Measurements from ENCODE around the gene NSUN7.

The NSUN7 gene

DNA sequence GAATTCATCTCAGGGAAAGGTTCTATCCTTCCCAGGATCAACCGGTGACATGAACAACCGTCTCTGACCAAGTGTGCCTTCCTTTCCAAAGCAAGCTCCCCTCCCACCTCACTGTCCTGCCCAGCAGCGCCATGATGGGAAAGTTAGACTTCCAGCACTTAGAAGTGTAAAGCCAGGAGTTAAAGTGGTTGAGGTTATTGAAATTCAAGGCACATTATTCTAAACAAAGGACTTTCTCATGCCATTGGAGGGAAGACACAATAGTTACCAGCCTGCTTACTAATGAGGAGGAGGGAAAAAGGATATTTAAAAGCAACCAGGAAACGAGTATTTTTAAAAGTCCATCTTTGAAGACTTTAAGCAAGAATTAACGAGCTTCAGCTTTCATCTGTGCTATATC is 96.8 kb downstream of the NSUN7 start:
- Histone ChIP-seq H3K4me2 (ENCODE audit: low read length) (no peak overlapping the region), H3K4me1 (ENCODE audit: control insufficient read depth, low read length) (peaks cover 30% of the 10 kb centered on the region), H3K4me3 (ENCODE audit: low read length) (no peak overlapping the region), H3K9me3 (ENCODE audit: control insufficient read depth, insufficient read depth, low read length) (no peaks in the 10 kb centered on the region), H3K79me2 (ENCODE audit: control insufficient read depth, low read length) (peaks cover 9% of the 10 kb centered on the region), H3K36me3 (ENCODE audit: control insufficient read depth, low read length) (no peaks in the 10 kb centered on the region), H4K20me1 (ENCODE audit: control insufficient read depth, insufficient read depth, low read depth, low read length) (no peaks in the 10 kb centered on the region), H3K27me3 (ENCODE audit: control insufficient read depth, low read length) (no peaks in the 10 kb centered on the region), H3K9me2 (replicated peaks; ENCODE audit: control insufficient read depth, low read length) (no peaks in the 10 kb centered on the region), H3F3A (ENCODE audit: control insufficient read depth, insufficient read depth) (no peaks in the 10 kb centered on the region), H3K27ac (ENCODE audit: low read depth, low read length) (no peak overlapping the region)
- no peak for TF ChIP-seq EZH2phosphoT487 (IDR thresholded peaks at IDR 0.05; ENCODE audit: borderline replicate concordance, low read length)
- TF ChIP-seq, protein P1, sequence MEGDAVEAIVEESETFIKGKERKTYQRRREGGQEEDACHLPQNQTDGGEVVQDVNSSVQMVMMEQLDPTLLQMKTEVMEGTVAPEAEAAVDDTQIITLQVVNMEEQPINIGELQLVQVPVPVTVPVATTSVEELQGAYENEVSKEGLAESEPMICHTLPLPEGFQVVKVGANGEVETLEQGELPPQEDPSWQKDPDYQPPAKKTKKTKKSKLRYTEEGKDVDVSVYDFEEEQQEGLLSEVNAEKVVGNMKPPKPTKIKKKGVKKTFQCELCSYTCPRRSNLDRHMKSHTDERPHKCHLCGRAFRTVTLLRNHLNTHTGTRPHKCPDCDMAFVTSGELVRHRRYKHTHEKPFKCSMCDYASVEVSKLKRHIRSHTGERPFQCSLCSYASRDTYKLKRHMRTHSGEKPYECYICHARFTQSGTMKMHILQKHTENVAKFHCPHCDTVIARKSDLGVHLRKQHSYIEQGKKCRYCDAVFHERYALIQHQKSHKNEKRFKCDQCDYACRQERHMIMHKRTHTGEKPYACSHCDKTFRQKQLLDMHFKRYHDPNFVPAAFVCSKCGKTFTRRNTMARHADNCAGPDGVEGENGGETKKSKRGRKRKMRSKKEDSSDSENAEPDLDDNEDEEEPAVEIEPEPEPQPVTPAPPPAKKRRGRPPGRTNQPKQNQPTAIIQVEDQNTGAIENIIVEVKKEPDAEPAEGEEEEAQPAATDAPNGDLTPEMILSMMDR (IDR thresholded peaks at IDR 0.05; ENCODE audit: low read depth, low read length, poor library complexity, severe bottlenecking) = no peak

DNA sequence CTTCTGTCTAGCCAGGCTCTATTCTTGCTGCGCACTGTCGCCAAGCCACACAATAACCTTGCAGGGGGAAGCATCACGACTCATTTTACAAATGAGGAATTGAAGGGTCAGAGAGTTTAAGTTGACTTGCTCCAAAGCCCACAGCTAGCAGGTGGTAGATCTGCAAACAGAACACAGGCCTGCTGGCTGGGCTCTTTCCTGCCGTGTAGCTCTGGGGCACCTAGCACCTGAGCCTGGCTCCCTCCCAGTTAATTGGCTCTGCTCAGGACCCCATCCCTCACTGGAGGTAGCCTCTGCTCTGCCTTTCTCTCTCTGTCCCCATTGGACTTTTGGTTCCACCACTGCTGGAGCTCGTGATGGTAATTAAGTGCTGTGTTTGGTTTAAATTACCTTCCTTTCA is 98.5 kb downstream of the NSUN7 start:
- Histone ChIP-seq H3K9me3 (ENCODE audit: control insufficient read depth, insufficient read depth, low read length) (no peaks in the 10 kb centered on the region), H3K27me3 (ENCODE audit: control insufficient read depth, low read length) (no peaks in the 10 kb centered on the region), H3K36me3 (ENCODE audit: control insufficient read depth, low read length) (no peaks in the 10 kb centered on the region; the same call in 1 of the 2 replicates), H3K4me2 (ENCODE audit: low read length) (no peak overlapping the region), H3K27ac (ENCODE audit: low read depth, low read length) (no peak overlapping the region), H3K9me2 (replicated peaks; ENCODE audit: control insufficient read depth, low read length) (no peaks in the 10 kb centered on the region), H3K4me3 (ENCODE audit: low read length) (no peak overlapping the region), H4K20me1 (ENCODE audit: control insufficient read depth, insufficient read depth, low read depth, low read length) (no peaks in the 10 kb centered on the region), H3K79me2 (ENCODE audit: control insufficient read depth, low read length) (peaks cover 9% of the 10 kb centered on the region), H3F3A (ENCODE audit: control insufficient read depth, insufficient read depth) (no peaks in the 10 kb centered on the region), H3K4me1 (ENCODE audit: control insufficient read depth, low read length) (peaks cover 15% of the 10 kb centered on the region)
- TF ChIP-seq EZH2phosphoT487 (IDR thresholded peaks at IDR 0.05; ENCODE audit: borderline replicate concordance, low read length) = no peak
- TF ChIP-seq, protein P1 (IDR thresholded peaks at IDR 0.05; ENCODE audit: low read depth, low read length, poor library complexity, severe bottlenecking) = no peak

DNA sequence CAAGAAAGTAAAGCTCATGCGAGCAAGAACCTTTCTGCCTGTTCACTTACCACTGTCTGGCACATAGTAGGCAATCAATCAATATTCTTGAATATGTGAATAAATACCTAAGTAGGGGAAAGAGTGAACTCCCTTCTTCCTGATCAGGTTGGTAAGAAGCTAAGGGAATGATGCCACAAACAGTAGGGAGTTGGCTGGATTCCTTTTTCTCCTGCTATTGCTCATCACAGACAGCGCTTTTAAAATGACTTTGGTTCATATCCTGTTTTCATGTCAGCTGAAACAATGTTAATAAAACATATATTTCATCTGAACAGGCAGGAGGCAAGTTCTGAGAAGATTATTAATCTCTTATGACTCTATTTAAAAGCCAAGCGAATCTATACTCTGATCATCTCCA is 99.2 kb downstream of the NSUN7 start:
- no peaks in the 10 kb centered on the region for H3F3A ChIP-seq (ENCODE audit: control insufficient read depth, insufficient read depth)
- no peak overlapping the region for H3K27ac ChIP-seq (ENCODE audit: low read depth, low read length)
- TF ChIP-seq, protein P1 (IDR thresholded peaks at IDR 0.05; ENCODE audit: low read depth, low read length, poor library complexity, severe bottlenecking) = no peak
- TF ChIP-seq EZH2phosphoT487 (IDR thresholded peaks at IDR 0.05; ENCODE audit: borderline replicate concordance, low read length) = no peak
- H3K36me3 ChIP-seq (ENCODE audit: control insufficient read depth, low read length) = no peaks in the 10 kb centered on the region; the same call in 1 of the 2 replicates
- peaks cover 9% of the 10 kb centered on the region for H3K79me2 ChIP-seq (ENCODE audit: control insufficient read depth, low read length)
- H3K4me3 ChIP-seq (ENCODE audit: low read length) = no peak overlapping the region
- no peaks in the 10 kb centered on the region for H3K9me3 ChIP-seq (ENCODE audit: control insufficient read depth, insufficient read depth, low read length)
- H3K9me2 ChIP-seq (replicated peaks; ENCODE audit: control insufficient read depth, low read length) = no peaks in the 10 kb centered on the region
- no peak overlapping the region for H3K4me2 ChIP-seq (ENCODE audit: low read length)
- no peaks in the 10 kb centered on the region for H4K20me1 ChIP-seq (ENCODE audit: control insufficient read depth, insufficient read depth, low read depth, low read length)
- peaks cover 11% of the 10 kb centered on the region for H3K4me1 ChIP-seq (ENCODE audit: control insufficient read depth, low read length)
- H3K27me3 ChIP-seq (ENCODE audit: control insufficient read depth, low read length) = no peaks in the 10 kb centered on the region
